Measurements from ENCODE around the gene GRXCR2. TPM values are rescaled to one million over a fixed set of nuclear protein-coding genes. Genes with fewer than 3 reads are reported as not detected.
A peak's percentile ranks its signal among the peaks of the same experiment; 100 is the strongest.
"Not testable (repeated sequence)": the region's sequence is repeated elsewhere in the genome, so short reads cannot be mapped to it uniquely, and the experiment has no call there.

The GRXCR2 gene
- total RNA-seq, 1 donor from 2014 or later, result not detected

- no peak for DNase-seq
Observed at GRCh38 chr5:145874765-145875164, 2.0 kb upstream of the GRXCR2 start.

GRCh38 chr5:145872486-145872885 is 328 bp downstream of the GRXCR2 start:
- DNase-seq, result no peak

- no peak for DNase-seq
Observed at GRCh38 chr5:145869753-145870152, 3.1 kb downstream of the GRXCR2 start.

- no peak for DNase-seq
Observed at GRCh38 chr5:145867806-145868205, 5.0 kb downstream of the GRXCR2 start.

GRCh38 chr5:145864432-145864831 is 8.4 kb downstream of the GRXCR2 start:
- not testable (repeated sequence) for DNase-seq

- DNase-seq, result no peak
Observed at GRCh38 chr5:145863003-145863402, 9.8 kb downstream of the GRXCR2 start.

GRCh38 chr5:145859897-145860296 is 12.9 kb downstream of the GRXCR2 start:
- DNase-seq, result no peak

GRCh38 chr5:145859453-145859852 is 13.4 kb downstream of the GRXCR2 start:
- no peak for DNase-seq

GRCh38 chr5:145858959-145859358 is 13.9 kb downstream of the GRXCR2 start:
- no peak for DNase-seq

GRCh38 chr5:145856285-145856818 is 16.5 kb downstream of the GRXCR2 start:
- peak; percentile 6 for DNase-seq

GRCh38 chr5:145855763-145856267 is 17.0 kb downstream of the GRXCR2 start:
- DNase-seq, result no peak

- no peak for DNase-seq
Observed at GRCh38 chr5:145854651-145855258, 18.1 kb downstream of the GRXCR2 start.

GRCh38 chr5:145853781-145854376 is 18.9 kb downstream of the GRXCR2 start:
- DNase-seq, result no peak

GRCh38 chr5:145852990-145853389 is 19.8 kb downstream of the GRXCR2 start:
- no peak for DNase-seq

GRCh38 chr5:145848854-145849253 is 24.0 kb downstream of the GRXCR2 start:
- DNase-seq, result no peak

- DNase-seq, result no peak
Observed at GRCh38 chr5:145847499-145848497, 25.0 kb downstream of the GRXCR2 start.

GRCh38 chr5:145846081-145846480 is 26.7 kb downstream of the GRXCR2 start:
- DNase-seq, result no peak

GRCh38 chr5:145841299-145841698 is 31.5 kb downstream of the GRXCR2 start:
- DNase-seq, result no peak

- DNase-seq, result no peak
Observed at GRCh38 chr5:145840458-145841132, 32.2 kb downstream of the GRXCR2 start.

GRCh38 chr5:145838276-145838675 is 34.5 kb downstream of the GRXCR2 start:
- no peak for DNase-seq

GRCh38 chr5:145836241-145836640 is 36.6 kb downstream of the GRXCR2 start:
- DNase-seq, result not testable (repeated sequence)

- no peak for DNase-seq
Observed at GRCh38 chr5:145835848-145836239, 37.0 kb downstream of the GRXCR2 start.
